Measurements from ENCODE around the gene PRUNE2.

The PRUNE2 gene

GRCh38 chr9:76901801-76902200, 4.1 kb downstream of the PRUNE2 start:
- DNase-seq (ENCODE audit: low read depth): no peak

GRCh38 chr9:76900884-76901440, 5.0 kb downstream of the PRUNE2 start:
- no peak for DNase-seq (ENCODE audit: low read depth)

- no peak for DNase-seq (ENCODE audit: low read depth)
These were observed 7.1 kb downstream of the PRUNE2 start for GRCh38 chr9:76898786-76899185.

GRCh38 chr9:76897804-76898525, 7.9 kb downstream of the PRUNE2 start:
- DNase-seq (ENCODE audit: low read depth): no peak

GRCh38 chr9:76896035-76896434, 9.9 kb downstream of the PRUNE2 start:
- no peak for DNase-seq (ENCODE audit: low read depth)

GRCh38 chr9:76895186-76895585, 10.7 kb downstream of the PRUNE2 start:
- no peak for DNase-seq (ENCODE audit: low read depth)

GRCh38 chr9:76894198-76894597, 11.7 kb downstream of the PRUNE2 start:
- no peak for DNase-seq (ENCODE audit: low read depth)

- DNase-seq (ENCODE audit: low read depth): no peak
These were observed 12.4 kb downstream of the PRUNE2 start for GRCh38 chr9:76893395-76893932.

- DNase-seq (ENCODE audit: low read depth): no peak
These were observed 14.0 kb downstream of the PRUNE2 start for GRCh38 chr9:76891874-76892273.

- DNase-seq (ENCODE audit: low read depth): no peak
These were observed 14.6 kb downstream of the PRUNE2 start for GRCh38 chr9:76891279-76891678.

- DNase-seq (ENCODE audit: low read depth): no peak
These were observed 18.0 kb downstream of the PRUNE2 start for GRCh38 chr9:76887951-76888350.

- no peak for DNase-seq (ENCODE audit: low read depth)
These were observed 18.7 kb downstream of the PRUNE2 start for GRCh38 chr9:76887003-76887821.

GRCh38 chr9:76886318-76886717, 19.6 kb downstream of the PRUNE2 start:
- no peak for DNase-seq (ENCODE audit: low read depth)

- DNase-seq (ENCODE audit: low read depth): no peak
These were observed 21.1 kb downstream of the PRUNE2 start for GRCh38 chr9:76884823-76885222.

GRCh38 chr9:76883341-76883855, 22.5 kb downstream of the PRUNE2 start:
- DNase-seq (ENCODE audit: low read depth): no peak

GRCh38 chr9:76882686-76883085, 23.2 kb downstream of the PRUNE2 start:
- no peak for DNase-seq (ENCODE audit: low read depth)

- no peak for DNase-seq (ENCODE audit: low read depth)
These were observed 25.7 kb downstream of the PRUNE2 start for GRCh38 chr9:76880210-76880609.

GRCh38 chr9:76878933-76879332, 27.0 kb downstream of the PRUNE2 start:
- DNase-seq (ENCODE audit: low read depth): no peak

GRCh38 chr9:76877961-76878360, 28.0 kb downstream of the PRUNE2 start:
- no peak for DNase-seq (ENCODE audit: low read depth)

GRCh38 chr9:76876098-76876497, 29.8 kb downstream of the PRUNE2 start:
- no peak for DNase-seq (ENCODE audit: low read depth)

GRCh38 chr9:76873821-76874220, 32.1 kb downstream of the PRUNE2 start:
- no peak for DNase-seq (ENCODE audit: low read depth)

- no peak for DNase-seq (ENCODE audit: low read depth)
These were observed 32.7 kb downstream of the PRUNE2 start for GRCh38 chr9:76873056-76873792.
